GM10266 (cell line): ENCODE measurements around the gene SIRPB1.

ENCODE experiments used
- DNase-seq: peaks from one replicate; pipeline ENCODE4 v3.0.0; 2012; ENCODE audit errors: extremely low spot score
- TF ChIP-seq, protein P1 (sequence below): IDR thresholded peaks from 2 replicates; pipeline ENCODE4 v1.5.1; 2012; ENCODE audit warnings: mild to moderate bottlenecking, low read depth; ENCODE audit not compliant: control insufficient read depth, insufficient read depth; ENCODE audit errors: missing control alignments

SIRPB1 gene

DNA sequence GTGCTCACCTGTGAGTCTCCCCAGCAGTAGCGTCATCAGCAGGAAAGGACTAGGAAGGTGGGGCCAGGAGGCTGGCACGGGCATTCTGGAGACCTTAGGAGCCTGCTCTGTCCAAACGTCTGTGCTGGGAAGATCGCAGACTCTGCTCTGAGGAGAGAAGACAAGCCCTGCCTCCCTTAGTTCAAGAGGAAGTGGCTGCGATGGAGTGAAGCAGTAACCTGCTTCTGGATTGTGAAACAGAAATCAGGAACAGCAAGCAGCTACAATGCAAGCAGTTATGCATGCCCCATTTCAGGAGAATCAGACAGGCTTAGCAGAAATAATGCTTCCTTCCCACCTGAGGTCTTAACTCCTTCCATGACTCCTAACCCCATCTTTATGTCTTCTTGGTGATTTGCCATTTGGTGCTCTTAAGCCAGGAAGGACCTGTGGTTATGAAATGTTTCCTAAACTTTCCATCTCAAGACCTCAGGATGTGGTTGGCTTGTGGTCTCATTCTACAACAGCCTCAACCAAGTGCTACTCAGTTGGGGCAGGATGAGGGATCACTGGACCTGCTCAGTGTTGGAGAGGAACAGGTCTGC is at the start of gene SIRPB1:
Gene SIRPB1 (minus strand): TSS at position 149 of the 584 bp plus-strand sequence. CDS start 65 bp downstream, at position 84.
- TF ChIP-seq, protein P1, sequence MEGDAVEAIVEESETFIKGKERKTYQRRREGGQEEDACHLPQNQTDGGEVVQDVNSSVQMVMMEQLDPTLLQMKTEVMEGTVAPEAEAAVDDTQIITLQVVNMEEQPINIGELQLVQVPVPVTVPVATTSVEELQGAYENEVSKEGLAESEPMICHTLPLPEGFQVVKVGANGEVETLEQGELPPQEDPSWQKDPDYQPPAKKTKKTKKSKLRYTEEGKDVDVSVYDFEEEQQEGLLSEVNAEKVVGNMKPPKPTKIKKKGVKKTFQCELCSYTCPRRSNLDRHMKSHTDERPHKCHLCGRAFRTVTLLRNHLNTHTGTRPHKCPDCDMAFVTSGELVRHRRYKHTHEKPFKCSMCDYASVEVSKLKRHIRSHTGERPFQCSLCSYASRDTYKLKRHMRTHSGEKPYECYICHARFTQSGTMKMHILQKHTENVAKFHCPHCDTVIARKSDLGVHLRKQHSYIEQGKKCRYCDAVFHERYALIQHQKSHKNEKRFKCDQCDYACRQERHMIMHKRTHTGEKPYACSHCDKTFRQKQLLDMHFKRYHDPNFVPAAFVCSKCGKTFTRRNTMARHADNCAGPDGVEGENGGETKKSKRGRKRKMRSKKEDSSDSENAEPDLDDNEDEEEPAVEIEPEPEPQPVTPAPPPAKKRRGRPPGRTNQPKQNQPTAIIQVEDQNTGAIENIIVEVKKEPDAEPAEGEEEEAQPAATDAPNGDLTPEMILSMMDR = no peak
- no peak for DNase-seq

DNA sequence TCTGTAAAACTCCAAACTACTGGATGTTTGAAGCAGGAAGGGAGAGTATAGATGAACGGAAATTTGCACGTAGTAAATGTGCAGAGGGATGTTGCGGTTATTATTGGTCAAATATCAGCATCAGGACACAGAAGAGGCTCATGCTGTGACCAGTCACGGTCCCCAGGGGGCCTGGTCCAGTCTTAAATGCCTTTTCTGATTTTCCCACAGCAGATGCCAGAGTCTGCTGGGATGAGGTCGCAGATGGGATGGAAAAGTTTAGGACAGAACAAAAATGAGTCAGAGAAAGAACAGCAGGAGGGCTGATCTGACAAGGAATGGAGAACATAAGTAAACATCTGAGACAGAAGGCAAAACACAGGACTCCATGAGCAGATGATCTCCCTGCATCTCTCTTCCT is 49.5 kb upstream of the SIRPB1 start:
- TF ChIP-seq, protein P1 = no peak
- no peak for DNase-seq

- DNase-seq = no peak
- TF ChIP-seq, protein P1 = no peak
Observed at GRCh38 chr20:1667502-1668085, 47.8 kb upstream of the SIRPB1 start.

GRCh38 chr20:1666802-1667201 is 47.0 kb upstream of the SIRPB1 start:
- TF ChIP-seq, protein P1 = no peak

GRCh38 chr20:1665345-1665744 is 45.5 kb upstream of the SIRPB1 start:
- TF ChIP-seq, protein P1 = no peak
- no peak for DNase-seq

More at GRCh38 chr20:1666802-1667201, 47.0 kb upstream of the SIRPB1 start:
- DNase-seq = no peak

- TF ChIP-seq, protein P1 = no peak
- peak; percentile 41 for DNase-seq
Observed at GRCh38 chr20:1664911-1665310, 45.1 kb upstream of the SIRPB1 start.

DNA sequence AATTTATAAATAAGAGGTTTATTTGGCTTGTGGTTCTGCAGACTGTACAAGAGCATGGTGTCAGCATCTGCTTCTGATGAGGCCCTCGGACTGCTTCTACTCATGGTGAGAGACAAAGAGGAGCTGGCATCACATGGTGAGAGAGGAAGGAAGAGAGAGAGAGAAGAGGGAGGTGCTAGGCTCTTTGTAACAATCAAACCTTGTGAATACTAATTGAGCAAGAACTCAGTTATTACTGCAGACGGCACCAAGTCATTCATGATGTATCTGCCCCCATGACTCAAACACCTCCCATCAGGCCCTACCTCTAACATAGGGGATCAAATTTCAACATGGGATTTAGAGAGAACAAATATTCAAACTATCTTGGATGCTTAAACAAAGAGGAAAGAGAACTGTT is 44.1 kb upstream of the SIRPB1 start:
- TF ChIP-seq, protein P1 = no peak
- no peak for DNase-seq
